ENCODE results near the gene MEIS3.

DNA sequence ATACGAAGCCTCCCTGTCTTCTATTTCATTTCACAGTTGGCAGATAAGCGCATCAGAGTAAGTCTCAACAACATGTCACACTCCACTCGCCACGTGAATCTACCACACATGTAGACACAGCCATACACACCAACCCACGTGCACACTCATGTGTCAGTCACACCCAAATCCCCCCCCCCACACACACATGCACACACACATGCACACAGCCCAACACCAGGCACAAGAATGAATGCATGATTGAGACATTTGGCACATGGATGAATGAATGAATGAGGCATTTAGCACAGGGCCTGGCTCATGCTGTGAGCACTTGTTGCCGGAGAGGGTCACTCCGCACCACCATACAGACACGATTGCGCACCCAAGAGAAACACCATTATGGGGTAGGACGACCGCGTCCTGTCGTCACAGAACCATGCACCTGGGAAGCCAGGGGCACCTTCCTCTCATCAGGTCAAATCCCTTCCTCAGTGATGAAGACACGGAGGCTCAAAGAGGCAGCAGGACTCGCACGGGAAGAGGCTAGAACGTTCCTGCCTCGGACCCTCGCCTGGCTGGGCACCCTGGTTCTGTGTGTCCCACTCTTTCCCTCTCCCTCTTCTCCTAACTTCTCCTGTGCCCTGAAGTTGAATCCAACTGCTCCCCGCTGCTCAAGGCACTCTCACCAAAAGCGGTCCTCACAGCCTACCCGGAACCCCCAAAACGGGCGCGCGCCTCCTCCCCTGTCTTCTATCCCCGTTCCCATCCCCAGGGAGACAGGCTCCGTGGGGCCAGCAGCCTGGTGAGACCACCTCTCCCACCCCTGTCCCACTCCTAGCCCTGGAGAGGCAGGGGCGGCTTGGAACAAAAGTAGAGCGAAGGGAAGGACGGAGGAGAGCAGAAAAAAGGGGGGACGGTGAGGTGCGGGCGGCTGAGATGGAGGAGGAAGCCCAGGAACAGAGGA lies 1.3 kb downstream of the MEIS3 start:
- TF ChIP-seq POLR2AphosphoS5 (IDR thresholded peaks at IDR 0.05) (no peak), CTCF (IDR thresholded peaks at IDR 0.05) (no peak)

All from prostate gland (tissue), 2 donors.